IMR-90 (cell line): Measurements from ENCODE around the gene SYCN. TPM values are rescaled to one million over a fixed set of nuclear protein-coding genes. Genes with fewer than 3 reads are reported as not detected.

Experiments
- ATAC-seq: fragments of 200-7000 bp; cut with Tn5 transposase; 2 replicates; pipeline ENCODE4 v1.9.1; 2020; ENCODE audit warnings: low read depth, mild to moderate bottlenecking, moderate library complexity
- BruUV-seq: library from RNA; stranded (reverse); fragments of 400-500 nt; replicated peaks from 2 replicates; lab custom pipeline; 2021; lab: Mats Ljungman, UMichigan
- CTCF ChIA-PET: fragments of 300-600 bp; formaldehyde crosslinking; extraction: SDS; loops from one replicate; lab custom pipeline; 2021; ENCODE audit warnings: antibody characterized with exemption; lab: Yijun Ruan, JAX
- POLR2A ChIA-PET: fragments of 300-600 bp; sonication (Branson Sonifier 250); formaldehyde crosslinking; loops from one replicate; lab custom pipeline; 2022; ENCODE audit warnings: antibody characterized with exemption; ENCODE audit not compliant: unreplicated experiment; lab: Charles Lee
- DNase-seq: peaks from one replicate; pipeline ENCODE4 v3.0.0; 2013
- H2AFZ ChIP-seq: replicated peaks from 2 replicates; pipeline ENCODE3; 2013; ENCODE audit warnings: low read length, mild to moderate bottlenecking; ENCODE audit not compliant: poor library complexity
- H2AK5ac ChIP-seq: 2 replicates; pipeline ENCODE4 v1.6.1; 2013; ENCODE audit warnings: low read depth, low read length, inconsistent platforms
- H2AK9ac ChIP-seq: replicated peaks from 2 replicates; pipeline ENCODE3; 2013; ENCODE audit warnings: mild to moderate bottlenecking, low read depth, low read length, moderate library complexity; ENCODE audit not compliant: poor library complexity
- H2BK120ac ChIP-seq: 2 replicates; pipeline ENCODE4 v1.6.1; 2013; ENCODE audit warnings: low read depth, low read length, inconsistent platforms
- H2BK15ac ChIP-seq: 3 replicates; pipeline ENCODE4 v1.6.1; 2013; ENCODE audit warnings: low read depth, low read length, inconsistent platforms
- H2BK20ac ChIP-seq: 2 replicates; pipeline ENCODE4 v1.6.1; 2013; ENCODE audit warnings: low read depth, mild to moderate bottlenecking, inconsistent platforms, low read length, moderate library complexity
- H2BK5ac ChIP-seq: 2 replicates; pipeline ENCODE4 v1.6.1; 2013; ENCODE audit warnings: mild to moderate bottlenecking, low read depth, low read length, inconsistent platforms; ENCODE audit not compliant: poor library complexity, severe bottlenecking
- H3K14ac ChIP-seq: replicated peaks from 2 replicates; pipeline ENCODE4 v1.6.1; 2013; ENCODE audit warnings: low read depth, low read length, inconsistent platforms
- H3K18ac ChIP-seq: 2 replicates; pipeline ENCODE4 v1.6.1; 2013; ENCODE audit warnings: low read depth, low read length, control low read depth
- H3K23ac ChIP-seq: 2 replicates; pipeline ENCODE4 v1.6.1; 2013; ENCODE audit warnings: low read depth, low read length, inconsistent platforms
- H3K27ac ChIP-seq: 2 replicates; pipeline ENCODE4 v1.5.1; 2013; ENCODE audit warnings: mild to moderate bottlenecking, control low read depth, low read length; ENCODE audit not compliant: insufficient read depth
- H3K27me3 ChIP-seq: 2 replicates; pipeline ENCODE4 v1.6.1; 2013; ENCODE audit warnings: low read length; ENCODE audit not compliant: control insufficient read depth, insufficient read depth
- H3K36me3 ChIP-seq: 2 replicates; pipeline ENCODE4 v1.6.1; 2013; ENCODE audit warnings: low read length, mixed read lengths; ENCODE audit not compliant: control insufficient read depth, insufficient read depth
- H3K4ac ChIP-seq: 2 replicates; pipeline ENCODE4 v1.6.1; 2013; ENCODE audit warnings: low read depth, low read length, inconsistent platforms
- H3K4me1 ChIP-seq: 2 replicates; pipeline ENCODE4 v1.6.1; 2013; ENCODE audit warnings: low read length, mixed read lengths; ENCODE audit not compliant: control insufficient read depth, insufficient read depth
- H3K4me2 ChIP-seq: 2 replicates; pipeline ENCODE4 v1.6.1; 2013; ENCODE audit warnings: low read depth, mild to moderate bottlenecking, control low read depth, low read length, moderate library complexity
- H3K4me3 ChIP-seq: 2 replicates; pipeline ENCODE4 v1.5.1; 2013; ENCODE audit warnings: low read depth, mild to moderate bottlenecking, control low read depth, low read length, moderate library complexity; ENCODE audit not compliant: insufficient read depth
- H3K56ac ChIP-seq: 2 replicates; pipeline ENCODE4 v1.6.1; 2013; ENCODE audit warnings: low read length, inconsistent platforms; ENCODE audit not compliant: insufficient read depth; ENCODE audit errors: extremely low read depth
- H3K79me1 ChIP-seq, 2 experiments: 2 replicates each; pipeline ENCODE4 v1.6.1; 2013; ENCODE audit warnings: low read length in 2 of 2, inconsistent platforms in 1 of 2, low read depth in 1 of 2
- H3K9ac ChIP-seq: 2 replicates; pipeline ENCODE4 v1.6.1; 2013; ENCODE audit warnings: low read depth, low read length, control low read depth
- H3K9me1 ChIP-seq: 2 replicates; pipeline ENCODE4 v1.6.1; 2013; ENCODE audit warnings: low read length, inconsistent platforms; ENCODE audit not compliant: insufficient read depth
- H3K9me3 ChIP-seq: 2 replicates; pipeline ENCODE4 v1.6.1; 2013; ENCODE audit warnings: low read length; ENCODE audit not compliant: control insufficient read depth, insufficient read depth
- H4K20me1 ChIP-seq: 2 replicates; pipeline ENCODE4 v1.6.1; 2013; ENCODE audit warnings: low read length, inconsistent platforms; ENCODE audit not compliant: insufficient read depth
- H4K5ac ChIP-seq: 2 replicates; pipeline ENCODE4 v1.6.1; 2013; ENCODE audit warnings: mild to moderate bottlenecking, low read depth, low read length, control low read depth
- H4K8ac ChIP-seq, 2 experiments: 2 replicates each; pipeline ENCODE4 v1.6.1; 2013; ENCODE audit warnings: low read depth in 2 of 2, low read length in 2 of 2, control low read depth in 1 of 2, inconsistent platforms in 1 of 2
- H4K91ac ChIP-seq: 2 replicates; pipeline ENCODE4 v1.6.1; 2013; ENCODE audit warnings: low read depth, low read length, inconsistent platforms; ENCODE audit not compliant: insufficient read depth
- MXI1 ChIP-seq: IDR thresholded peaks from 2 replicates; pipeline ENCODE4 v1.6.1; 2012; ENCODE audit warnings: low read depth, mild to moderate bottlenecking, low read length, moderate library complexity, borderline replicate concordance
- RCOR1 ChIP-seq: IDR thresholded peaks from 2 replicates; pipeline ENCODE4 v1.6.1; 2012; ENCODE audit warnings: mild to moderate bottlenecking, low read length, improper control_type of control experiment; ENCODE audit not compliant: insufficient replicate concordance
- WGBS, 2 experiments: methylation state at CpG; one replicate each; pipeline versions ENCODE4 v1.1.5 to v1.1.7; 2013; ENCODE audit warnings: missing lambda C conversion rate in 2 of 2; ENCODE audit not compliant: insufficient read length in 1 of 2; ENCODE audit errors: extremely low coverage in 2 of 2; 5-methylcytosine and 5-hydroxymethylcytosine counted together
- dilution Hi-C: fragments of 300-500 bp; cut with HindIII; formaldehyde crosslinking; loops from one replicate; pipeline ENCODE4 v1.14.3; 2018; ENCODE audit warnings: low sequenced_read_pairs; ENCODE audit not compliant: unreplicated experiment
- in situ Hi-C: fragments of 300-500 bp; cut with MboI; formaldehyde crosslinking; loops from 3 replicates; pipeline ENCODE4 v1.14.3; 2019; ENCODE audit warnings: low sequenced_read_pairs, inconsistent platforms, mixed read lengths
- intact Hi-C: fragments of 100-400 bp; cut with micrococcal nuclease; formaldehyde crosslinking; loops from 2 replicates; pipeline ENCODE4 v1.10.0; 2022
- polyA plus RNA-seq, 3 experiments: library from polyadenylated mRNA; depleted of rRNA; stranded (reverse); fragments of >200 nt; gene quantifications; 2 replicates each; pipeline ENCODE4 v1.2.3, GENCODE V29; 2012; ENCODE audit warnings: low replicate concordance in 1 of 3
- total RNA-seq: library from RNA; depleted of rRNA; stranded (reverse); fragments of >200 nt; gene quantifications from 2 replicates; pipeline ENCODE4 v1.2.3, GENCODE V29; 2012

SYCN gene
- total and polyA plus RNA-seq, 2 of the 4 experiments (the other 2 are of a cell fraction): not detected

GRCh38 chr19:39157997-39158389 is 46.1 kb downstream of the SYCN start:
- ATAC-seq (no peak), DNase-seq (no peak)
- Histone ChIP-seq H3K79me1 (peaks cover 41 to 87% of the 10 kb centered on the region in 2 experiments), H3K4ac (no peak overlapping the region; the same call in 1 of the 2 replicates), H3K4me3 (no peak overlapping the region), H3K18ac (no peak overlapping the region), H3K27ac (no peak overlapping the region), H2BK20ac (no peak overlapping the region), H2AK5ac (no peak overlapping the region; the same call in 1 of the 2 replicates), H2AK9ac (no peak overlapping the region), H2BK15ac (no peak overlapping the region), H3K9me3 (no peaks in the 10 kb centered on the region), H3K9ac (no peak overlapping the region), H3K56ac (no peak overlapping the region), H4K5ac (no peak overlapping the region), H3K27me3 (no peaks in the 10 kb centered on the region), H3K14ac (peak overlapping the region; percentile 24; the same call in 1 of the 2 replicates), H3K23ac (0 out of 2 replicates have a peak overlapping the region, but pooled peaks have one; percentile 5), H4K20me1 (peaks cover 55% of the 10 kb centered on the region), H2BK5ac (no peak overlapping the region), H3K4me1 (peaks cover 26% of the 10 kb centered on the region), H3K4me2 (0 out of 2 replicates have a peak overlapping the region, but pooled peaks have one; percentile 6), H3K36me3 (no peaks in the 10 kb centered on the region), H2BK120ac (no peak overlapping the region), H4K91ac (no peak overlapping the region), H3K9me1 (peaks cover 30% of the 10 kb centered on the region), H4K8ac (no peak overlapping the region), H2AFZ (no peak overlapping the region)
- TF ChIP-seq MXI1: no peak
- no peak for TF ChIP-seq RCOR1
- dilution Hi-C loops: no loop called here
- WGBS, 2 experiments: 100% methylated on average over 3 of the region's 15 CpGs; no CpG with 5 or more reads in 1 of the 2 experiments
- POLR2A ChIA-PET: no interaction called here
- in situ Hi-C loops: no loop called here
- CTCF ChIA-PET: no interaction called here
- intact Hi-C loops: no loop called here
- no TSS peak for BruUV-seq
